PC-3 (cell line): ENCODE data around the gene CLMP. TPM values are rescaled to one million over a fixed set of nuclear protein-coding genes. Genes with fewer than 3 reads are reported as not detected.

Source experiments
- ATAC-seq: fragments of 200-7000 bp; cut with Tn5 transposase; 2 replicates; pipeline ENCODE4 v1.9.1; 2020; ENCODE audit warnings: mild to moderate bottlenecking, moderate library complexity
- BruUV-seq: library from RNA; stranded (reverse); fragments of 400-500 nt; replicated peaks from 2 replicates; lab custom pipeline; 2021; lab: Mats Ljungman, UMichigan
- CTCF ChIA-PET: fragments of 300-600 bp; sonication (Branson Sonifier 250); formaldehyde crosslinking; loops from one replicate; lab custom pipeline; 2022; ENCODE audit warnings: antibody characterized with exemption; lab: Charles Lee
- POLR2A ChIA-PET: fragments of 300-600 bp; sonication (Branson Sonifier 250); formaldehyde crosslinking; loops from one replicate; lab custom pipeline; 2022; ENCODE audit warnings: antibody characterized with exemption; ENCODE audit not compliant: unreplicated experiment; lab: Charles Lee
- DNase-seq: peaks from one replicate; pipeline ENCODE4 v3.0.0-alpha.2; 2015
- H2AFZ ChIP-seq: fragments of 300-600 bp; sonication (generic); 2 replicates; pipeline ENCODE4 v1.6.0; 2016; ENCODE audit warnings: antibody characterized with exemption, low read length
- H3F3A ChIP-seq: fragments of 300-600 bp; sonication (generic); one replicate; pipeline ENCODE4 v1.6.0; 2017; ENCODE audit warnings: antibody characterized with exemption, low read length, control low read depth, mild to moderate bottlenecking; ENCODE audit not compliant: unreplicated experiment
- H3K27ac ChIP-seq: fragments of 300-600 bp; sonication (generic); 2 replicates; pipeline ENCODE4 v1.5.1; 2016; ENCODE audit warnings: mild to moderate bottlenecking, low read length
- H3K27me3 ChIP-seq: fragments of 300-600 bp; sonication (generic); 2 replicates; pipeline ENCODE4 v1.6.1; 2016; ENCODE audit warnings: low read length, mixed read lengths
- H3K36me3 ChIP-seq: fragments of 300-600 bp; sonication (generic); 2 replicates; pipeline ENCODE4 v1.6.1; 2016; ENCODE audit warnings: low read depth, mixed run types, low read length, mixed read lengths
- H3K4me1 ChIP-seq: fragments of 300-600 bp; sonication (generic); 2 replicates; pipeline ENCODE4 v1.5.1; 2016; ENCODE audit warnings: low read length; ENCODE audit not compliant: insufficient read depth
- H3K4me2 ChIP-seq: fragments of 300-600 bp; sonication (generic); 2 replicates; pipeline ENCODE4 v1.6.0; 2016; ENCODE audit warnings: low read length
- H3K4me3 ChIP-seq: fragments of 300-600 bp; sonication (generic); 2 replicates; pipeline ENCODE4 v1.5.1; 2016; ENCODE audit warnings: mild to moderate bottlenecking, low read length, mixed read lengths
- H3K79me2 ChIP-seq: fragments of 300-600 bp; sonication (generic); 2 replicates; pipeline ENCODE4 v1.6.1; 2017; ENCODE audit warnings: low read length, mixed read lengths
- H3K9ac ChIP-seq: fragments of 300-600 bp; sonication (generic); 2 replicates; pipeline ENCODE4 v1.6.0; 2016; ENCODE audit warnings: mild to moderate bottlenecking, low read length
- H3K9me2 ChIP-seq: fragments of 300-600 bp; sonication (generic); replicated peaks from 2 replicates; pipeline ENCODE4 v1.6.1; 2016; ENCODE audit warnings: mixed run types, low read length, mixed read lengths
- H3K9me3 ChIP-seq: fragments of 300-600 bp; sonication (generic); 2 replicates; pipeline ENCODE4 v1.6.1; 2016; ENCODE audit warnings: low read length, mixed read lengths
- H4K20me1 ChIP-seq: fragments of 300-600 bp; sonication (generic); 2 replicates; pipeline ENCODE4 v1.6.1; 2016; ENCODE audit warnings: low read length, mixed read lengths
- CTCF ChIP-seq: fragments of 300-600 bp; sonication (generic); conservative IDR thresholded peaks from 2 replicates; pipeline ENCODE4 v1.5.1; 2017; ENCODE audit warnings: antibody characterized with exemption, low read depth, mild to moderate bottlenecking, low read length
- EZH2 ChIP-seq: fragments of 300-600 bp; sonication (generic); IDR thresholded peaks from one replicate; pipeline ENCODE4 v1.6.1; 2017; ENCODE audit warnings: antibody characterized with exemption, mild to moderate bottlenecking, low read length; ENCODE audit not compliant: unreplicated experiment
- EZH2phosphoT487 ChIP-seq: fragments of 300-600 bp; sonication (generic); IDR thresholded peaks from 2 replicates; pipeline ENCODE4 v1.6.1; 2018; ENCODE audit warnings: mild to moderate bottlenecking, antibody characterized with exemption, low read length, borderline replicate concordance
- intact Hi-C: fragments of 100-400 bp; cut with micrococcal nuclease; formaldehyde crosslinking; loops from 2 replicates; pipeline ENCODE4 v1.9.0; 2023
- total RNA-seq: library from RNA; depleted of rRNA; stranded (reverse); fragments of >200 nt; gene quantifications from 2 replicates; pipeline ENCODE4 v1.2.3, GENCODE V29; 2014

The CLMP gene
- total RNA-seq, 1 experiment from 2014 or later = 30.4 TPM

DNA sequence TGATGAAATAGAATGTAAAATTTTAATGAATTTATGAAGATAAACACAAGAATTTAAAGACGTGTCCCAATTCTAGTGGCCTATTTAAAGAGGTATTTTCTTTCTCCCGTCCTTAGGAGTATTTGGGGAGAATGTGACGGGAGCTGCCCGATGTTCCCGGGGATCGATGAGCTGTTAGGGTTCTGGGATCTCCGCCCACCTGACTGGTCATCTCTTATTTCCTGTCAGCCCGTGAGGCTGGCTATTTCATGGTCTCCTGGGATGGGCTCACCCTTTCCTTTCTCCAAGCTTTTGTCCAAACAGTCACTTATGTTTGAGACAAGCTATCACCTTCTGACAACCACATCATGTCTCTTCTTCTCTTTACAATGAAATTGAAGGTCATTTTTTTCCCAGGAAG is 16.9 kb upstream of the CLMP start:
- no peak for TF ChIP-seq CTCF
- no peak for TF ChIP-seq EZH2
- TF ChIP-seq EZH2phosphoT487 = no peak
- H3K9me3 ChIP-seq = no peaks in the 10 kb centered on the region
- no peak overlapping the region for H3K4me3 ChIP-seq
- BruUV-seq = no TSS peak
- peak overlapping the region; percentile 39; the same call in 1 of the 2 replicates for H3K4me2 ChIP-seq
- H3K27me3 ChIP-seq = no peaks in the 10 kb centered on the region
- H3K27ac ChIP-seq = no peak overlapping the region
- no peaks in the 10 kb centered on the region for H3K79me2 ChIP-seq
- no peaks in the 10 kb centered on the region for H4K20me1 ChIP-seq
- H3K9me2 ChIP-seq = no peaks in the 10 kb centered on the region
- no peak overlapping the region for H3K9ac ChIP-seq
- ChIA-PET POLR2A (no interaction called here), CTCF (interaction anchor here (1.2 kb wide), 1 partner anchor 35 kb away, joined by 3 read pairs; no protein-coding TSS in a partner anchor)
- intact Hi-C loops = no loop called here
- no peak for ATAC-seq
- DNase-seq = no peak
- H3K4me1 ChIP-seq = peaks cover 6% of the 10 kb centered on the region; the same call in 1 of the 2 replicates
- H3F3A ChIP-seq = no peaks in the 10 kb centered on the region
- H3K36me3 ChIP-seq = no peaks in the 10 kb centered on the region
- peak overlapping the region; percentile 58 for H2AFZ ChIP-seq

GRCh38 chr11:123211149-123211852 is 16.3 kb upstream of the CLMP start:
- no peak overlapping the region for H2AFZ ChIP-seq
- no peaks in the 10 kb centered on the region for H3K9me3 ChIP-seq
- ATAC-seq = no peak
- no peak for TF ChIP-seq EZH2
- no peak for TF ChIP-seq EZH2phosphoT487
- TF ChIP-seq CTCF = no peak
- H3K27ac ChIP-seq = no peak overlapping the region
- 0 out of 2 replicates have a peak overlapping the region, but pooled peaks have one; percentile 39 for H3K4me2 ChIP-seq
- CTCF ChIA-PET = interaction anchor here (0.6 kb wide), 1 partner anchor 109 kb away, joined by 10 read pairs; no protein-coding TSS in a partner anchor
- no peaks in the 10 kb centered on the region for H3F3A ChIP-seq
- BruUV-seq = no TSS peak
- POLR2A ChIA-PET = no interaction called here
- H3K79me2 ChIP-seq = no peaks in the 10 kb centered on the region
- H3K9me2 ChIP-seq = no peaks in the 10 kb centered on the region
- peaks cover 6% of the 10 kb centered on the region; the same call in 1 of the 2 replicates for H3K4me1 ChIP-seq
- no peak overlapping the region for H3K9ac ChIP-seq
- no peaks in the 10 kb centered on the region for H3K36me3 ChIP-seq
- intact Hi-C loops = no loop called here
- DNase-seq = no peak
- H3K4me3 ChIP-seq = no peak overlapping the region
- no peaks in the 10 kb centered on the region for H4K20me1 ChIP-seq
- no peaks in the 10 kb centered on the region for H3K27me3 ChIP-seq

DNA sequence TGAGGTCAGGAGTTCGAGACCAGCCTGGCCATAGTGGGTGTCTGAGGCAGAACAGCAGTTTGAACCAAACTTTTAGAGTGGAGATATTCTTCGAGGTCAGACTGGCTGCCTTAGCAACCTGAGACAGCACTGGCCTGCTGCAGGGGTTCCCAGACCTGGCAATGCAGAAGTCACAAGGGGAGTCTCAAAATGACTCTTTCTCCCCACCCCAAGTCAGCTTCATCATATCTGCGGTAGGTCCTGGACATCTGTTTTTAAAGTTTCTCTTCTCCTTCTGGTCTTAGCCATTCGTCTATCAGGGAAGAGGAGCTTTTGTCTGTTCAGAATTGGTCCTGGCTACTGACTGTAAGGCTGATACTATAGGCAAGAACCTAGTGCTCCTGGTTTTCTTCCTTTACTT is 14.5 kb upstream of the CLMP start:
- no peak overlapping the region for H2AFZ ChIP-seq
- ChIA-PET POLR2A (no interaction called here), CTCF (no interaction called here)
- no peak overlapping the region for H3K4me3 ChIP-seq
- no peak overlapping the region for H3K4me2 ChIP-seq
- no peak overlapping the region for H3K9ac ChIP-seq
- H3K4me1 ChIP-seq = peaks cover 6% of the 10 kb centered on the region; the same call in 1 of the 2 replicates
- no peak for DNase-seq
- H3K27me3 ChIP-seq = no peaks in the 10 kb centered on the region
- H3K27ac ChIP-seq = no peak overlapping the region
- H3K9me2 ChIP-seq = no peaks in the 10 kb centered on the region
- intact Hi-C loops = no loop called here
- BruUV-seq = no TSS peak
- no peaks in the 10 kb centered on the region for H3K79me2 ChIP-seq
- H3F3A ChIP-seq = no peaks in the 10 kb centered on the region
- H3K9me3 ChIP-seq = no peaks in the 10 kb centered on the region
- ATAC-seq = no peak
- TF ChIP-seq CTCF (no peak), EZH2 (no peak), EZH2phosphoT487 (no peak)
- H4K20me1 ChIP-seq = no peaks in the 10 kb centered on the region
- H3K36me3 ChIP-seq = no peaks in the 10 kb centered on the region
